Suprapubic skin (tissue), 4 donors: ENCODE data around the gene HYLS1. TPM values are rescaled to one million over a fixed set of nuclear protein-coding genes. Genes with fewer than 3 reads are reported as not detected.

Source experiments
- DNase-seq, 2 donors: peaks; one replicate each; pipeline ENCODE4 v3.0.0-alpha.2; 2019; ENCODE audit warnings: low spot score in 2 of 2
- H3K27ac ChIP-seq: fragments of 200-600 bp; sonication (generic); one replicate; pipeline ENCODE4 v1.5.1; 2019
- H3K27me3 ChIP-seq: fragments of 200-600 bp; sonication (generic); one replicate; pipeline ENCODE4 v1.5.1; 2019
- H3K36me3 ChIP-seq: fragments of 200-600 bp; sonication (generic); one replicate; pipeline ENCODE4 v1.5.1; 2019
- H3K4me1 ChIP-seq: fragments of 200-600 bp; sonication (generic); one replicate; pipeline ENCODE4 v1.5.1; 2019
- H3K4me3 ChIP-seq: fragments of 200-600 bp; sonication (generic); one replicate; pipeline ENCODE4 v1.5.1; 2019; ENCODE audit warnings: mild to moderate bottlenecking
- H3K9me3 ChIP-seq: fragments of 200-600 bp; sonication (generic); one replicate; pipeline ENCODE4 v1.5.1; 2019
- CTCF ChIP-seq, 2 donors: fragments of 200-600 bp in 1 of 2; fragments of 450-650 bp in 1 of 2; sonication (generic) in 1 of 2; IDR thresholded peaks; one replicate each; pipeline ENCODE4 v1.5.1; 2016 to 2019; ENCODE audit warnings: antibody characterized with exemption in 2 of 2, mild to moderate bottlenecking in 1 of 2, moderate library complexity in 1 of 2
- EP300 ChIP-seq: sonication (generic); formaldehyde crosslinking; IDR thresholded peaks from one replicate; pipeline ENCODE4 v1.6.1; 2017; ENCODE audit warnings: antibody characterized with exemption
- POLR2A ChIP-seq, 2 donors: fragments of 450-650 bp; IDR thresholded peaks; one replicate each; pipeline ENCODE4 v1.6.1; 2017; ENCODE audit warnings: antibody characterized with exemption in 2 of 2, mild to moderate bottlenecking in 2 of 2, moderate library complexity in 2 of 2
- POLR2AphosphoS5 ChIP-seq, 3 donors: sonication (generic); formaldehyde crosslinking; IDR thresholded peaks; one replicate each; pipeline ENCODE4 v1.6.1; 2017; ENCODE audit warnings: antibody characterized with exemption in 3 of 3
- WGBS: methylation state at CpG from one replicate; pipeline ENCODE4 v1.1.5; 2018; 5-methylcytosine and 5-hydroxymethylcytosine counted together
- total RNA-seq, 4 donors: library from RNA; depleted of rRNA; stranded (reverse); fragments of >200 nt; gene quantifications; one replicate each; pipeline ENCODE4 v1.1.0, GENCODE V29; 2016

The HYLS1 gene
- total RNA-seq, 4 donors from 2014 or later: 2.4 to 3.4 (median 3.1) TPM

- H3K4me3 ChIP-seq: no peak overlapping the region
- no peaks in the 10 kb centered on the region for H3K36me3 ChIP-seq
- H3K4me1 ChIP-seq: peaks cover 21% of the 10 kb centered on the region
- H3K9me3 ChIP-seq: no peaks in the 10 kb centered on the region
- DNase-seq: no peak
- 69% methylated on average over 2 of the region's 24 CpGs for whole genome bisulfite sequencing
- no peaks in the 10 kb centered on the region for H3K27me3 ChIP-seq
- H3K27ac ChIP-seq: no peak overlapping the region
- no peak for TF ChIP-seq CTCF (IDR thresholded peaks at IDR 0.05)
- no peak for TF ChIP-seq EP300
- TF ChIP-seq POLR2AphosphoS5 (IDR thresholded peaks at IDR 0.05): no peak
Measured at GRCh38 chr11:125947419-125948277, 60.2 kb downstream of the HYLS1 start.

- no peaks in the 10 kb centered on the region for H3K36me3 ChIP-seq
- DNase-seq: no peak
- no peak overlapping the region for H3K4me3 ChIP-seq
- H3K9me3 ChIP-seq: no peaks in the 10 kb centered on the region
- no peak overlapping the region for H3K27ac ChIP-seq
- 84% methylated on average over 14 of the region's 23 CpGs for WGBS
- H3K4me1 ChIP-seq: peaks cover 28% of the 10 kb centered on the region
- H3K27me3 ChIP-seq: no peaks in the 10 kb centered on the region
- TF ChIP-seq POLR2AphosphoS5 (IDR thresholded peaks at IDR 0.05) (no peak), EP300 (no peak), POLR2A (IDR thresholded peaks at IDR 0.05) (no peak), CTCF (IDR thresholded peaks at IDR 0.05) (no peak)
Measured at GRCh38 chr11:125948278-125949051, 61.0 kb downstream of the HYLS1 start.

DNA sequence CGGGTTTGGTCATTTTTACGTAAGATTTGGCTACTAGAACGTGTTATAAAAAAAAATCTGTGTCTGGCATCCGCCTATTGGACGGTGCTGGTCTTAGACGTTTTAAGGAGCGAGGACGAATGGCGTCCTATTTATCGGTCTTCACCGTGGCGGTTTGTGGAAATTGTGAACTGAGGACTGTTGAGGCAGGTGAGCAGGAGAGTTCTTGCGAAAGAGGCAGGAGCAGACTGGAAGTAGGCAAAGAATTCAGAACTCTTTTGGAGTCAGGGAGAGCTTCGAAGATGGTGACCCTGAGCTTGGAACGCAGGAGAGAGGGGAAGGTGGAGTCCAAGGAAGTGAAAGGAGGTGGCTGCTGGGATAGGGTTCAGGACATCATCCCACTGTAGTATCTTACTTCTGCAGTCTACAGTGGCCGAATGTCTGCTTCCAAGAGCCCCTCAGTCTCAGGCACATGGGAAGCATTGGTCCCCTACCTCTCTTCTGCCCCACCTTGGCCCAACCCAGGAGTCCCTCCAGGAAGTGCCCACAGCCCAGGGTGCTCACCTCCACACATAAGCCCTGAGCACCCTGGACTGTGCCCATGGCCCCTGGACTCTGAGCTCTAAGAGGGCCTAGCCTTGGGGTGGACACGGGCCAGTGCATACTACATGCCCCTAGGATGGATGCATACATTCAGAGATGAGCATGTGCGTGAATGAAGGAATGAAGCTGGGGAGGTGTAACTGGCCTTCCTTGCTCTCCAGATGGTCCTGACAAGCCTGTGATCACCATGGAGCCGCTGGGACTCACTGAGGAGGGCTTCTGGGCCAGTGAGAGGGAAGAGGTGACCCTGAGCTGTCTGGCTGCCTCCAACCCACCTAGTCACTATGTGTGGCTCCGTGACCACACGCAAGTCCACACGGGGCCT, 62.1 kb downstream of the HYLS1 start:
- Histone ChIP-seq H3K27me3 (no peaks in the 10 kb centered on the region), H3K4me3 (no peak overlapping the region), H3K36me3 (no peaks in the 10 kb centered on the region), H3K4me1 (peaks cover 36% of the 10 kb centered on the region), H3K9me3 (no peaks in the 10 kb centered on the region), H3K27ac (no peak overlapping the region)
- DNase-seq: no peak
- no peak for TF ChIP-seq CTCF (IDR thresholded peaks at IDR 0.05)
- no peak for TF ChIP-seq POLR2A (IDR thresholded peaks at IDR 0.05)
- TF ChIP-seq POLR2AphosphoS5 (IDR thresholded peaks at IDR 0.05): no peak
- TF ChIP-seq EP300: no peak
- WGBS: 89% methylated on average over 22 of the region's 22 CpGs

GRCh38 chr11:125950178-125950490, 62.7 kb downstream of the HYLS1 start:
- TF ChIP-seq CTCF (IDR thresholded peaks at IDR 0.05) (no peak), POLR2A (IDR thresholded peaks at IDR 0.05) (no peak), EP300 (no peak), POLR2AphosphoS5 (IDR thresholded peaks at IDR 0.05) (no peak)
- H3K27ac ChIP-seq: no peak overlapping the region
- 86% methylated on average over 11 of the region's 11 CpGs for WGBS

More at GRCh38 chr11:125950178-125950490, 62.7 kb downstream of the HYLS1 start:
- H3K27me3 ChIP-seq: no peaks in the 10 kb centered on the region
- peaks cover 36% of the 10 kb centered on the region for H3K4me1 ChIP-seq
- H3K36me3 ChIP-seq: no peaks in the 10 kb centered on the region
- no peak overlapping the region for H3K4me3 ChIP-seq
- H3K9me3 ChIP-seq: no peaks in the 10 kb centered on the region
- DNase-seq: no peak

Other genes starting within 250 kb of the HYLS1 start
- not detected for gene ACRV1, start 206.8 kb upstream of the HYLS1 start, total RNA-seq
- gene PATE1, start 141.4 kb upstream of the HYLS1 start, total RNA-seq: not detected
- gene PATE2, start 108.8 kb upstream of the HYLS1 start, total RNA-seq: not detected
- gene PATE3, start 99.5 kb upstream of the HYLS1 start, total RNA-seq: not detected
- not detected for gene PATE4, start 54.4 kb upstream of the HYLS1 start, total RNA-seq
- gene PUS3, start 15.5 kb downstream of the HYLS1 start, total RNA-seq: 10 to 100 TPM in 2 of 4 donors, 1 to 10 TPM in 2; 6.0 to 14.9 (median 10.6) TPM
- gene DDX25, start 16.8 kb downstream of the HYLS1 start, total RNA-seq: 1 to 10 TPM in 1 of 4 donors, under 1 TPM in 2, not detected in 1; 0.15 to 1.2 (median 0.32) TPM
- 10 to 100 TPM in 1 of 4 donors, 1 to 10 TPM in 3; 2.0 to 17.2 (median 6.7) TPM for gene VSIG10L2, start 58.4 kb downstream of the HYLS1 start, total RNA-seq
- gene CDON, start 175.2 kb downstream of the HYLS1 start, total RNA-seq: 10 to 100 TPM; 27.6 to 67.4 (median 43.1) TPM